Endothelial cell of umbilical vein (primary cell): ENCODE data around the gene TNRC6B. TPM values are rescaled to one million over a fixed set of nuclear protein-coding genes. Genes with fewer than 3 reads are reported as not detected.

Experiments
- BruUV-seq: library from RNA; stranded (reverse); fragments of 400-500 nt; replicated peaks from 2 replicates; lab custom pipeline; 2021; lab: Mats Ljungman, UMichigan
- CTCF ChIA-PET: fragments of 300-600, 350-600 bp; sonication (Branson Sonifier 250); formaldehyde crosslinking; loops from one replicate; lab custom pipeline; 2021; ENCODE audit warnings: antibody characterized with exemption, inconsistent platforms; lab: Charles Lee
- POLR2A ChIA-PET: fragments of 300-600, 350-600 bp; sonication (Branson Sonifier 250); formaldehyde crosslinking; loops from one replicate; lab custom pipeline; 2021; ENCODE audit warnings: antibody characterized with exemption, inconsistent platforms; lab: Charles Lee
- DNase-seq: peaks from one replicate; pipeline ENCODE4 v3.0.0-alpha.2; 2011; ENCODE audit warnings: low read depth, low spot score
- FAIRE-seq: peaks from 2 replicates; lab custom pipeline; 2011; peaks lifted over from hg19 to GRCh38; lab: Jason Lieb, UNC
- H2AFZ ChIP-seq: 2 replicates; pipeline ENCODE4 v1.6.0; 2012; ENCODE audit warnings: low read depth, low read length, control low read depth, inconsistent platforms
- H3K27ac ChIP-seq: 2 replicates; pipeline ENCODE4 v1.5.1; 2011; ENCODE audit warnings: low read depth, mild to moderate bottlenecking, control low read depth, low read length, moderate library complexity; ENCODE audit not compliant: insufficient read depth
- H3K27me3 ChIP-seq, 2 experiments: 2 replicates each; pipeline versions ENCODE4 v1.6.0 to v1.6.1; 2011; ENCODE audit warnings: low read length in 2 of 2, mixed read lengths in 1 of 2; ENCODE audit not compliant: control insufficient read depth in 2 of 2, insufficient read depth in 2 of 2
- H3K36me3 ChIP-seq, 2 experiments: 2 replicates in 1 of 2; 3 replicates in 1 of 2; pipeline ENCODE4 v1.5.1; 2011; ENCODE audit warnings: low read length in 2 of 2, mild to moderate bottlenecking in 1 of 2, moderate library complexity in 1 of 2; ENCODE audit not compliant: control insufficient read depth in 2 of 2, insufficient read depth in 2 of 2; ENCODE audit errors: extremely low read depth in 1 of 2
- H3K4me1 ChIP-seq: 3 replicates; pipeline ENCODE4 v1.5.1; 2011; ENCODE audit warnings: mild to moderate bottlenecking, low read length; ENCODE audit not compliant: control insufficient read depth, insufficient read depth; ENCODE audit errors: extremely low read depth
- H3K4me2 ChIP-seq: 2 replicates; pipeline ENCODE4 v1.6.1; 2011; ENCODE audit warnings: low read length, control low read depth, mixed read lengths; ENCODE audit not compliant: insufficient read depth
- H3K4me3 ChIP-seq, 3 experiments: fragments of 200-600 bp in 1 of 3; sonication (generic), shearing (Covaris generic) in 1 of 3; replicated peaks in 1 of 3; 2 replicates each; pipeline ENCODE4 v1.5.1; 2011 to 2016; ENCODE audit warnings: control low read depth in 3 of 3, low read length in 3 of 3, mild to moderate bottlenecking in 2 of 3, inconsistent platforms in 1 of 3, low read depth in 1 of 3, moderate library complexity in 1 of 3; ENCODE audit not compliant: insufficient read depth in 1 of 3
- H3K79me2 ChIP-seq: 2 replicates; pipeline ENCODE4 v1.6.0; 2012; ENCODE audit warnings: low read length, inconsistent platforms; ENCODE audit not compliant: control insufficient read depth, insufficient read depth
- H3K9ac ChIP-seq: replicated peaks from 2 replicates; pipeline ENCODE3; 2011; ENCODE audit warnings: low read length, control low read depth; ENCODE audit not compliant: insufficient read depth; ENCODE audit errors: extremely low read depth
- H3K9me1 ChIP-seq: replicated peaks from 3 replicates; pipeline ENCODE4 v1.6.0; 2011; ENCODE audit warnings: mild to moderate bottlenecking, low read length; ENCODE audit not compliant: control insufficient read depth, insufficient read depth; ENCODE audit errors: extremely low read depth
- H3K9me3 ChIP-seq: replicated peaks from 2 replicates; pipeline ENCODE4 v1.5.1; 2012; ENCODE audit warnings: low read length, inconsistent platforms; ENCODE audit not compliant: control insufficient read depth, insufficient read depth
- H4K20me1 ChIP-seq: replicated peaks from 2 replicates; pipeline ENCODE3; 2011; ENCODE audit warnings: mild to moderate bottlenecking, low read length; ENCODE audit not compliant: control insufficient read depth, insufficient read depth; ENCODE audit errors: extremely low read depth
- EZH2 ChIP-seq: IDR thresholded peaks from 2 replicates; pipeline ENCODE4 v1.6.1; 2012; ENCODE audit warnings: borderline replicate concordance, low read depth, mild to moderate bottlenecking, moderate library complexity, low read length, inconsistent platforms; ENCODE audit not compliant: severe bottlenecking
- FOS ChIP-seq: IDR thresholded peaks from 2 replicates; pipeline ENCODE4 v1.6.1; 2011; ENCODE audit warnings: mild to moderate bottlenecking, low read length, moderate library complexity, borderline replicate concordance; ENCODE audit not compliant: insufficient read depth
- GATA2 ChIP-seq: IDR thresholded peaks from 2 replicates; pipeline ENCODE4 v1.7.0; 2011; ENCODE audit warnings: low read depth, mild to moderate bottlenecking, moderate library complexity, mixed read lengths, low read length; ENCODE audit not compliant: insufficient read length, insufficient read depth
- JUN ChIP-seq: IDR thresholded peaks from 2 replicates; pipeline ENCODE4 v1.6.1; 2011; ENCODE audit warnings: borderline replicate concordance, low read depth; ENCODE audit not compliant: insufficient read length, insufficient read depth
- MYC ChIP-seq: IDR thresholded peaks from one replicate; pipeline ENCODE4 v1.6.1; 2011; ENCODE audit warnings: mild to moderate bottlenecking, low read depth, low read length
- POLR2A ChIP-seq: IDR thresholded peaks from 2 replicates; pipeline ENCODE4 v1.6.1; 2012; ENCODE audit warnings: low read depth, mild to moderate bottlenecking, control low read depth, low read length
- POLR2AphosphoS5 ChIP-seq: IDR thresholded peaks from 2 replicates; pipeline ENCODE4 v1.6.1; 2012; ENCODE audit warnings: low read depth, mild to moderate bottlenecking, control low read depth, low read length, moderate library complexity; ENCODE audit not compliant: insufficient read depth
- dilution Hi-C: fragments of 300-500 bp; cut with MboI; formaldehyde crosslinking; loops from one replicate; pipeline ENCODE4 v1.15.0; 2019; ENCODE audit warnings: low sequenced_read_pairs; ENCODE audit not compliant: extremely low pct_ligation_motif_present
- intact Hi-C: fragments of 100-400 bp; cut with micrococcal nuclease; formaldehyde crosslinking; loops from one replicate; pipeline ENCODE4 v1.10.0; 2022
- polyA plus RNA-seq, 4 experiments: library from polyadenylated mRNA; depleted of rRNA in 3 of 4; stranded (reverse) in 3 of 4; unstranded in 1 of 4; fragments of >200 nt; gene quantifications; 2 replicates each; pipeline versions ENCODE4 v1.2.1 to v1.2.3, GENCODE V29; 2011 to 2012; ENCODE audit warnings: missing spikeins in 1 of 4
- total RNA-seq: library from RNA; stranded (reverse); gene quantifications from 2 replicates; pipeline ENCODE4 v1.2.3, GENCODE V29; 2021
- TF ChIP-seq, protein P1 (sequence below): IDR thresholded peaks from 2 replicates; pipeline ENCODE4 v1.6.1; 2011; ENCODE audit not compliant: insufficient read depth, insufficient read length
- TF ChIP-seq, protein P2 (sequence below), 2 donors: IDR thresholded peaks; 1 replicate in 1 of 2; 2 replicates in 1 of 2; pipeline ENCODE4 v1.5.1; 2011; ENCODE audit warnings: low read length in 2 of 2, mild to moderate bottlenecking in 2 of 2, moderate library complexity in 2 of 2, control low read depth in 1 of 2, inconsistent platforms in 1 of 2, low read depth in 1 of 2; ENCODE audit not compliant: insufficient read depth in 1 of 2; ENCODE audit errors: extremely low read depth in 1 of 2

Gene TNRC6B
- total and polyA plus RNA-seq, 2 donors (not counting 3 experiments of a cell fraction or from before 2014, with no cell fraction given) = 10.6 to 37.2 TPM

GRCh38 chr22:40153192-40153591 is 24.5 kb upstream of the TNRC6B start:
- H3K4me2 ChIP-seq = no peak overlapping the region
- TF ChIP-seq JUN = no peak
- TF ChIP-seq POLR2A = no peak
- TF ChIP-seq GATA2 = no peak
- TF ChIP-seq POLR2AphosphoS5 = no peak
- TF ChIP-seq, protein P1, sequence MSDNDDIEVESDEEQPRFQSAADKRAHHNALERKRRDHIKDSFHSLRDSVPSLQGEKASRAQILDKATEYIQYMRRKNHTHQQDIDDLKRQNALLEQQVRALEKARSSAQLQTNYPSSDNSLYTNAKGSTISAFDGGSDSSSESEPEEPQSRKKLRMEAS = no peak
- TF ChIP-seq EZH2 = no peak
- TF ChIP-seq, protein P2, sequence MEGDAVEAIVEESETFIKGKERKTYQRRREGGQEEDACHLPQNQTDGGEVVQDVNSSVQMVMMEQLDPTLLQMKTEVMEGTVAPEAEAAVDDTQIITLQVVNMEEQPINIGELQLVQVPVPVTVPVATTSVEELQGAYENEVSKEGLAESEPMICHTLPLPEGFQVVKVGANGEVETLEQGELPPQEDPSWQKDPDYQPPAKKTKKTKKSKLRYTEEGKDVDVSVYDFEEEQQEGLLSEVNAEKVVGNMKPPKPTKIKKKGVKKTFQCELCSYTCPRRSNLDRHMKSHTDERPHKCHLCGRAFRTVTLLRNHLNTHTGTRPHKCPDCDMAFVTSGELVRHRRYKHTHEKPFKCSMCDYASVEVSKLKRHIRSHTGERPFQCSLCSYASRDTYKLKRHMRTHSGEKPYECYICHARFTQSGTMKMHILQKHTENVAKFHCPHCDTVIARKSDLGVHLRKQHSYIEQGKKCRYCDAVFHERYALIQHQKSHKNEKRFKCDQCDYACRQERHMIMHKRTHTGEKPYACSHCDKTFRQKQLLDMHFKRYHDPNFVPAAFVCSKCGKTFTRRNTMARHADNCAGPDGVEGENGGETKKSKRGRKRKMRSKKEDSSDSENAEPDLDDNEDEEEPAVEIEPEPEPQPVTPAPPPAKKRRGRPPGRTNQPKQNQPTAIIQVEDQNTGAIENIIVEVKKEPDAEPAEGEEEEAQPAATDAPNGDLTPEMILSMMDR (IDR thresholded peaks at IDR 0.05; ENCODE audit: extremely low read depth in 1 of 2, insufficient read depth in 1 of 2, low read depth in 1 of 2, low read length in 2 of 2) = no peak
- TF ChIP-seq FOS = no peak
- no peak for TF ChIP-seq MYC
- H4K20me1 ChIP-seq = no peaks in the 10 kb centered on the region
- H3K4me1 ChIP-seq = peaks cover 6% of the 10 kb centered on the region
- H3K9ac ChIP-seq = no peak overlapping the region
- DNase-seq (no peak), FAIRE-seq (no peak)
- H3K4me3 ChIP-seq = no peak overlapping the region
- ChIA-PET POLR2A (interaction anchor here (0.7 kb wide), 1 partner anchor 24 kb away, joined by 4 read pairs; the partner anchor contains the start of gene TNRC6B), CTCF (no interaction called here)
- H2AFZ ChIP-seq = no peak overlapping the region
- no peaks in the 10 kb centered on the region for H3K27me3 ChIP-seq
- H3K9me3 ChIP-seq = no peaks in the 10 kb centered on the region
- no peak overlapping the region for H3K27ac ChIP-seq
- H3K79me2 ChIP-seq = no peaks in the 10 kb centered on the region
- BruUV-seq = no TSS peak
- intact Hi-C loops (no loop called here), dilution Hi-C loops (no loop called here)
- H3K36me3 ChIP-seq = no peaks in the 10 kb centered on the region
- H3K9me1 ChIP-seq = no peaks in the 10 kb centered on the region
